ENCODE results near the gene DUSP8.
"Not testable (repeated sequence)": the region's sequence is repeated elsewhere in the genome, so short reads cannot be mapped to it uniquely, and the experiment has no call there.

- TF ChIP-seq CTCF, POLR2A (IDR thresholded peaks at IDR 0.05): not testable (repeated sequence)
Observed at GRCh38 chr11:1595994-1596575, 24.0 kb upstream of the DUSP8 start.

All from suprapubic skin (tissue), 3 donors.